HepG2 (cell line): ENCODE data around the gene FOXA1. TPM values are rescaled to one million over a fixed set of nuclear protein-coding genes. Genes with fewer than 3 reads are reported as not detected.

Experiments used
- ATAC-seq: fragments of 200-7000 bp; cut with Tn5 transposase; 3 replicates; pipeline ENCODE4 v1.9.1; 2020; ENCODE audit warnings: mild to moderate bottlenecking, moderate library complexity
- BruUV-seq: library from RNA; stranded (reverse); fragments of 400-500 nt; replicated peaks from 2 replicates; lab custom pipeline; 2021; lab: Mats Ljungman, UMichigan
- CTCF ChIA-PET: fragments of 300-600 bp; formaldehyde crosslinking; extraction: SDS; loops from one replicate; lab custom pipeline; 2021; ENCODE audit warnings: low total read pairs, inconsistent platforms, low intra/inter-chr PET ratio; lab: Yijun Ruan, JAX
- POLR2A ChIA-PET: fragments of 350-600 bp; sonication (Branson Sonifier 250); formaldehyde crosslinking; loops from one replicate; lab custom pipeline; 2020; ENCODE audit warnings: antibody characterized with exemption, inconsistent platforms; lab: Yijun Ruan, JAX
- DNase-seq: peaks from one replicate; pipeline ENCODE4 v3.0.0-alpha.2; 2015; ENCODE audit warnings: low spot score
- FAIRE-seq: peaks from 3 replicates; lab custom pipeline; 2011; peaks lifted over from hg19 to GRCh38; lab: Jason Lieb, UNC
- H2AFZ ChIP-seq: one replicate; pipeline ENCODE4 v1.6.1; 2011; ENCODE audit warnings: low read length, inconsistent platforms
- H3K27ac ChIP-seq: fragments of 300-600 bp; 3 replicates; pipeline ENCODE4 v1.8.0; 2011; ENCODE audit warnings: mixed run types, mild to moderate bottlenecking, mixed read lengths, low read length, inconsistent platforms; ENCODE audit not compliant: insufficient read depth; ENCODE audit errors: extremely low read length
- H3K27me3 ChIP-seq, 2 experiments: fragments of 200-600 bp in 1 of 2; 2 replicates in 1 of 2; 3 replicates in 1 of 2; pipeline versions ENCODE4 v1.6.0 to v1.8.0; 2011; ENCODE audit warnings: low read length in 2 of 2, mild to moderate bottlenecking in 2 of 2, moderate library complexity in 2 of 2, inconsistent platforms in 1 of 2; ENCODE audit not compliant: insufficient read depth in 2 of 2, control insufficient read depth in 1 of 2
- H3K36me3 ChIP-seq, 2 experiments: fragments of 200-600 bp in 1 of 2; replicated peaks in 1 of 2; 2 replicates in 1 of 2; 3 replicates in 1 of 2; pipeline versions ENCODE4 v1.5.1 to v1.8.0; 2011; ENCODE audit warnings: low read length in 2 of 2, inconsistent platforms in 1 of 2; ENCODE audit not compliant: insufficient read depth in 2 of 2, control insufficient read depth in 1 of 2
- H3K4me1 ChIP-seq: 2 replicates; pipeline ENCODE4 v1.5.1; 2012; ENCODE audit warnings: low read length, inconsistent platforms; ENCODE audit not compliant: insufficient read depth
- H3K4me2 ChIP-seq: 2 replicates; pipeline ENCODE4 v1.6.0; 2011; ENCODE audit warnings: low read depth, low read length, inconsistent platforms
- H3K4me3 ChIP-seq, 3 experiments: fragments of 200-600 bp in 1 of 3; sonication (generic), shearing (Covaris generic) in 1 of 3; replicated peaks in 1 of 3; 2 replicates each; pipeline ENCODE4 v1.5.1; 2011 to 2016; ENCODE audit warnings: low read length in 3 of 3, inconsistent platforms in 2 of 3, low read depth in 2 of 3, mild to moderate bottlenecking in 2 of 3, control low read depth in 1 of 3, mixed read lengths in 1 of 3; ENCODE audit not compliant: insufficient read depth in 1 of 3
- H3K79me2 ChIP-seq: one replicate; pipeline ENCODE4 v1.6.1; 2011; ENCODE audit warnings: low read length, inconsistent platforms; ENCODE audit not compliant: insufficient read depth
- H3K9ac ChIP-seq: 2 replicates; pipeline ENCODE4 v1.6.0; 2011; ENCODE audit warnings: mild to moderate bottlenecking, low read depth, low read length, inconsistent platforms; ENCODE audit not compliant: insufficient read depth
- H3K9me3 ChIP-seq: 2 replicates; pipeline ENCODE4 v1.5.1; 2012; ENCODE audit warnings: mild to moderate bottlenecking, low read length
- H4K20me1 ChIP-seq: 2 replicates; pipeline ENCODE4 v1.6.0; 2011; ENCODE audit warnings: inconsistent platforms, mild to moderate bottlenecking, low read length, moderate library complexity; ENCODE audit not compliant: insufficient read depth
- EEA1 ChIP-seq: sonication (generic); formaldehyde crosslinking; IDR thresholded peaks from 2 replicates; pipeline ENCODE4 v1.5.1; 2020; ENCODE audit warnings: mild to moderate bottlenecking, missing genetic modification reagents, borderline replicate concordance
- PAX8 ChIP-seq: sonication (generic); formaldehyde crosslinking; IDR thresholded peaks from 2 replicates; pipeline ENCODE4 v1.8.0; 2022; ENCODE audit warnings: mild to moderate bottlenecking, missing genetic modification reagents, borderline replicate concordance
- TCF12 ChIP-seq, 2 experiments: fragments of 450-650 bp in 1 of 2; sonication (generic) in 1 of 2; formaldehyde crosslinking in 1 of 2; IDR thresholded peaks; 2 replicates each; pipeline versions ENCODE4 v1.6.1 to v1.8.0; 2017 to 2022; ENCODE audit warnings: antibody characterized with exemption in 1 of 2, mild to moderate bottlenecking in 1 of 2, missing genetic modification reagents in 1 of 2, moderate library complexity in 1 of 2
- ZMYM3 ChIP-seq: sonication (generic); formaldehyde crosslinking; IDR thresholded peaks from 2 replicates; pipeline ENCODE4 v1.5.1; 2020; ENCODE audit warnings: mild to moderate bottlenecking, missing genetic modification reagents
- ZNF746 ChIP-seq: sonication (generic); formaldehyde crosslinking; IDR thresholded peaks from 2 replicates; pipeline ENCODE4 v1.8.0; 2022; ENCODE audit warnings: mild to moderate bottlenecking, missing genetic modification reagents
- WGBS: methylation state at CpG from one replicate; pipeline ENCODE4 v1.1.6; 2017; ENCODE audit warnings: low lambda C conversion rate; 5-methylcytosine and 5-hydroxymethylcytosine counted together
- in situ Hi-C: cut with HindIII; loops from 2 replicates; pipeline ENCODE4 v1.10.0; 2017; ENCODE audit warnings: low pct_unique_long_range_greater_than_20kb; ENCODE audit not compliant: extremely low pct_ligation_motif_present
- intact Hi-C: fragments of 100-400 bp; cut with micrococcal nuclease; formaldehyde crosslinking; loops from one replicate; pipeline ENCODE4 v1.10.0; 2022; ENCODE audit not compliant: unreplicated experiment
- polyA plus RNA-seq, 8 experiments: library from polyadenylated mRNA; depleted of rRNA in 3 of 8; stranded (reverse) in 7 of 8; unstranded in 1 of 8; fragments of >200 nt; fragmentation: Illumina TruSeq in 4 of 8; extraction: Trizol in 4 of 8; gene quantifications; 2 replicates each; pipeline versions ENCODE4 v1.2.1 to v1.2.3, GENCODE V29; 2011 to 2016; ENCODE audit warnings: low read depth in 4 of 8, missing spikeins in 1 of 8, mixed read lengths in 1 of 8; ENCODE audit not compliant: insufficient read depth in 1 of 8
- total RNA-seq, 5 experiments: library from RNA; depleted of rRNA; stranded (reverse); fragments of >200 nt; fragmentation: Illumina TruSeq; extraction: Trizol; gene quantifications; 2 replicates each; pipeline ENCODE4 v1.2.3, GENCODE V29; 2016; ENCODE audit warnings: low read depth in 1 of 5
- TF ChIP-seq, protein P1 (sequence below): sonication (generic); formaldehyde crosslinking; IDR thresholded peaks from 2 replicates; pipeline ENCODE4 v1.5.0; 2020; ENCODE audit warnings: missing genetic modification reagents
- TF ChIP-seq, protein P2 (sequence below), 2 experiments: sonication (generic) in 1 of 2; formaldehyde crosslinking in 1 of 2; IDR thresholded peaks; 2 replicates each; pipeline versions ENCODE4 v1.4.0 to v1.6.1; 2018 to 2020; ENCODE audit warnings: missing genetic modification reagents in 2 of 2, borderline replicate concordance in 1 of 2, low read depth in 1 of 2, mild to moderate bottlenecking in 1 of 2, missing biosample characterization in 1 of 2
- TF ChIP-seq, protein P3 (sequence below): sonication (generic); formaldehyde crosslinking; IDR thresholded peaks from 2 replicates; pipeline ENCODE4 v1.5.0; 2020; ENCODE audit warnings: mild to moderate bottlenecking, low read depth, missing genetic modification reagents, borderline replicate concordance
- TF ChIP-seq, protein P4 (sequence below): IDR thresholded peaks from 2 replicates; pipeline ENCODE4 v1.6.1; 2018; ENCODE audit warnings: missing genetic modification reagents

The FOXA1 gene
- total and polyA plus RNA-seq, 2 of the 13 experiments (the other 11 are each of a cell fraction or from before 2014, with no cell fraction given), result 43.4 to 58.6 TPM

DNA sequence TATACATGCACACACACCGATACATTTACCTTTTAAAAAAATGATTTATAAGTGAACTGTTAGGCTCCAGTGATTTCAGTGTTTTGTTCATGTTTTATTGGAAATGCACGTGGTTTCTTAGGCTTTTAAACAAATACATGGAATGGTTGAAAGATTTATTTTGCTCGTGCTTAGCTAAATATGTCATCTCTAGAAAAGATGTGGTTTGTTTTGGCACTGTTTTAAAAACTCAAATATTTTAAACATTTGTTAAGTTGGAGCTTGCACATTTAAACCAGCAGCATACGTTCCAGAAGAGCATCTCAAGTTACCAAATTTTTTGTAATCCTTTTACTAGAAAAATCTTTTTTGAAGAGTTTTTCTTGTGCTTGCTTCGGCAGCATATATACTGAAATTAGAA lies 44.5 kb downstream of the FOXA1 start (continued):
- TF ChIP-seq, protein P1, sequence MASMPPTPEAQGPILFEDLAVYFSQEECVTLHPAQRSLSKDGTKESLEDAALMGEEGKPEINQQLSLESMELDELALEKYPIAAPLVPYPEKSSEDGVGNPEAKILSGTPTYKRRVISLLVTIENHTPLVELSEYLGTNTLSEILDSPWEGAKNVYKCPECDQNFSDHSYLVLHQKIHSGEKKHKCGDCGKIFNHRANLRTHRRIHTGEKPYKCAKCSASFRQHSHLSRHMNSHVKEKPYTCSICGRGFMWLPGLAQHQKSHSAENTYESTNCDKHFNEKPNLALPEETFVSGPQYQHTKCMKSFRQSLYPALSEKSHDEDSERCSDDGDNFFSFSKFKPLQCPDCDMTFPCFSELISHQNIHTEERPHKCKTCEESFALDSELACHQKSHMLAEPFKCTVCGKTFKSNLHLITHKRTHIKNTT (CRISPR knock-in tag), result no peak
- TF ChIP-seq TCF12 (IDR thresholded peaks at IDR 0.05) (no peak), TCF12 (CRISPR knock-in tag; IDR thresholded peaks at IDR 0.05) (no peak), ZMYM3 (CRISPR knock-in tag) (no peak), PAX8 (CRISPR knock-in tag) (no peak)
- TF ChIP-seq, protein P2, sequence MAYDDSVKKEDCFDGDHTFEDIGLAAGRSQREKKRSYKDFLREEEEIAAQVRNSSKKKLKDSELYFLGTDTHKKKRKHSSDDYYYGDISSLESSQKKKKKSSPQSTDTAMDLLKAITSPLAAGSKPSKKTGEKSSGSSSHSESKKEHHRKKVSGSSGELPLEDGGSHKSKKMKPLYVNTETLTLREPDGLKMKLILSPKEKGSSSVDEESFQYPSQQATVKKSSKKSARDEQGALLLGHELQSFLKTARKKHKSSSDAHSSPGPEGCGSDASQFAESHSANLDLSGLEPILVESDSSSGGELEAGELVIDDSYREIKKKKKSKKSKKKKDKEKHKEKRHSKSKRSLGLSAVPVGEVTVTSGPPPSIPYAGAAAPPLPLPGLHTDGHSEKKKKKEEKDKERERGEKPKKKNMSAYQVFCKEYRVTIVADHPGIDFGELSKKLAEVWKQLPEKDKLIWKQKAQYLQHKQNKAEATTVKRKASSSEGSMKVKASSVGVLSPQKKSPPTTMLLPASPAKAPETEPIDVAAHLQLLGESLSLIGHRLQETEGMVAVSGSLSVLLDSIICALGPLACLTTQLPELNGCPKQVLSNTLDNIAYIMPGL (CRISPR knock-in tag; IDR thresholded peaks at IDR 0.05; ENCODE audit: borderline replicate concordance in 1 of 2, low read depth in 1 of 2), result no peak
- TF ChIP-seq, all 625 proteins: peak for 0

DNA sequence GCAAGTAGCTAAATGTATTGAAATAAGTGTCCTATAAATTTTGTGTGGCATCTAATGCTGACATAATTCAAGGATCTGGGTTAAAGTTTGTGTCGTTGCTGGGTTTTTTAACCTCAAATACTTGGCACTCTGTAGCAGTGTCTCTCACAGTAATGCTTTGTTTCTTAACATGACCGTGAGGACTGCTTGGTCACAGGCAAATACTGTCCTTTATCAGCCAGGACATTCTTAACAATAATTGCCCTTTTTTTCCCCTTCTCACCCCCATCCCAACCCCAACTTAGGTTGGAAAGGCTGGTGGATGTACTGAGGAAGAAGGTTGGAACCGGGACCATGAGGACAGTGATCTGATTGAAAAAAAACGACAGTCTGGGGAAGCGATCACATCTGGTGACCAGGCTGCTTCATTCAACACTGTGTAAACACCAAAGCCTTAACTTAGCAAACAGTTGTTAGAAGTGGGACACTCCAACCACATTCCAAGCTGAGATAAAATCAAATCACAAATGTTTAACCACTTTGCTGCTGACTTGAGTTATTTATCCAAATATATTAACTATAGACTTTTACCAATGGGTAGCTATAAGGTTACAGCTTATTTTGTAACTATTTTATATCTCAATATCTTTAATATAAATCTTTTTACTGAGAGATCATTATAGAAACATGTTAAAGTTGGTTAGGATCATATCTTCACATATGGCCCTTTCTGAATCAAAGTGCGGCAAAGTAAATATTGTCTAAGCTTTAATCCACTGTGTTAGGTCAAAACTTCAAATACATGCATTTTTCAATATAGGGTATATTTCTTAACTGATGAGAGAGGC lies 48.2 kb downstream of the FOXA1 start:
- peak; percentile 100 for ATAC-seq
- Histone ChIP-seq H3K4me2 (peak overlapping the region; percentile 67), H2AFZ (peak overlapping the region; percentile 8), H3K36me3 (no peaks in the 10 kb centered on the region), H3K4me3 (peak overlapping the region; percentile 5 to 38 (median 29); a peak in 5 of 6 replicates), H3K27ac (peak overlapping the region; percentile 73), H3K27me3 (no peaks in the 10 kb centered on the region), H3K79me2 (no peaks in the 10 kb centered on the region), H3K4me1 (peaks cover 36% of the 10 kb centered on the region), H4K20me1 (no peaks in the 10 kb centered on the region), H3K9ac (peak overlapping the region; percentile 44), H3K9me3 (no peaks in the 10 kb centered on the region)
- ChIA-PET POLR2A (interaction anchor here (0.7 to 3.2 kb wide), 13 partner anchors 12 to 319 kb away, joined by 3 to 35 read pairs (median 3); partner anchors contain the start of genes FOXA1 and TTC6), CTCF (interaction anchor here (1.1 kb wide), 1 partner anchor 218 kb away, joined by 3 read pairs; no protein-coding TSS in a partner anchor)
- peak; percentile 100 for DNase-seq
- in situ Hi-C loops (loop anchor here (5.0 kb wide), 1 partner anchor 80 kb away; no protein-coding TSS in a partner anchor), intact Hi-C loops (loop anchor here (1.0 to 5.0 kb wide), 6 partner anchors 40 to 300 kb away; partner anchors contain the start of genes FOXA1 and TTC6)
- FAIRE-seq, result peak; percentile 99
- TSS peak; percentile 37 for BruUV-seq
- WGBS, result under 1% methylated on average over 6 of the region's 6 CpGs
- TF ChIP-seq ZNF746 (CRISPR knock-in tag), result no peak
- TF ChIP-seq EEA1 (CRISPR knock-in tag), result no peak
- TF ChIP-seq, protein P3, sequence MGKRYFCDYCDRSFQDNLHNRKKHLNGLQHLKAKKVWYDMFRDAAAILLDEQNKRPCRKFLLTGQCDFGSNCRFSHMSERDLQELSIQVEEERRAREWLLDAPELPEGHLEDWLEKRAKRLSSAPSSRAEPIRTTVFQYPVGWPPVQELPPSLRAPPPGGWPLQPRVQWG (CRISPR knock-in tag), result no peak
- TF ChIP-seq, protein P4, sequence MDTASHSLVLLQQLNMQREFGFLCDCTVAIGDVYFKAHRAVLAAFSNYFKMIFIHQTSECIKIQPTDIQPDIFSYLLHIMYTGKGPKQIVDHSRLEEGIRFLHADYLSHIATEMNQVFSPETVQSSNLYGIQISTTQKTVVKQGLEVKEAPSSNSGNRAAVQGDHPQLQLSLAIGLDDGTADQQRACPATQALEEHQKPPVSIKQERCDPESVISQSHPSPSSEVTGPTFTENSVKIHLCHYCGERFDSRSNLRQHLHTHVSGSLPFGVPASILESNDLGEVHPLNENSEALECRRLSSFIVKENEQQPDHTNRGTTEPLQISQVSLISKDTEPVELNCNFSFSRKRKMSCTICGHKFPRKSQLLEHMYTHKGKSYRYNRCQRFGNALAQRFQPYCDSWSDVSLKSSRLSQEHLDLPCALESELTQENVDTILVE (CRISPR knock-in tag), result peak; percentile 97
